Smooth muscle cell (in vitro differentiated cells): ENCODE data around the gene OR1N1. TPM values are rescaled to one million over a fixed set of nuclear protein-coding genes. Genes with fewer than 3 reads are reported as not detected.

Source experiments
- DNase-seq: peaks from one replicate; lab custom pipeline; 2025; ENCODE audit not compliant: unreplicated experiment; lab: John Stamatoyannopoulos, UW
- H2AFZ ChIP-seq: fragments of 200-600 bp; sonication (generic); 2 replicates; pipeline ENCODE4 v1.6.0; 2016; ENCODE audit warnings: antibody characterized with exemption, low read depth, mild to moderate bottlenecking
- H3F3A ChIP-seq: fragments of 200-600 bp; sonication (generic); 2 replicates; pipeline ENCODE4 v1.6.0; 2017; ENCODE audit warnings: antibody characterized with exemption, low read depth
- H3K27ac ChIP-seq: fragments of 200-600 bp; sonication (generic); 2 replicates; pipeline ENCODE4 v1.5.1; 2016; ENCODE audit warnings: low read depth, mild to moderate bottlenecking
- H3K27me3 ChIP-seq: fragments of 200-600 bp; sonication (generic); 2 replicates; pipeline ENCODE4 v1.6.1; 2016; ENCODE audit warnings: low read depth, mild to moderate bottlenecking
- H3K36me3 ChIP-seq: fragments of 200-600 bp; sonication (generic); 2 replicates; pipeline ENCODE4 v1.5.1; 2016; ENCODE audit warnings: low read depth
- H3K4me1 ChIP-seq: fragments of 200-600 bp; sonication (generic); 2 replicates; pipeline ENCODE4 v1.5.1; 2016; ENCODE audit warnings: low read depth
- H3K4me2 ChIP-seq: fragments of 200-600 bp; sonication (generic); 2 replicates; pipeline ENCODE4 v1.6.0; 2016; ENCODE audit warnings: mild to moderate bottlenecking
- H3K4me3 ChIP-seq: fragments of 200-600 bp; sonication (generic); 2 replicates; pipeline ENCODE4 v1.5.1; 2016; ENCODE audit warnings: mild to moderate bottlenecking
- H3K79me2 ChIP-seq: fragments of 200-600 bp; sonication (generic); 2 replicates; pipeline ENCODE4 v1.6.0; 2016; ENCODE audit warnings: low read depth, mild to moderate bottlenecking
- H3K9ac ChIP-seq: fragments of 200-600 bp; sonication (generic); 2 replicates; pipeline ENCODE4 v1.6.0; 2016; ENCODE audit warnings: low read depth
- H3K9me3 ChIP-seq: fragments of 200-600 bp; sonication (generic); replicated peaks from 2 replicates; pipeline ENCODE4 v1.5.1; 2016; ENCODE audit warnings: low read depth
- H4K20me1 ChIP-seq: fragments of 200-600 bp; sonication (generic); 2 replicates; pipeline ENCODE4 v1.6.0; 2016; ENCODE audit warnings: low read depth
- WGBS: methylation state at CpG from one replicate; pipeline ENCODE4 v1.1.7; 2016; ENCODE audit warnings: low lambda C conversion rate; 5-methylcytosine and 5-hydroxymethylcytosine counted together
- polyA plus RNA-seq: library from polyadenylated mRNA; unstranded; fragments of >200 nt; fragmentation: Nextera tagmentation; extraction: Ambion mirVana; gene quantifications from 2 replicates; pipeline ENCODE4 v1.2.1, GENCODE V29; 2016
- total RNA-seq: library from RNA; depleted of rRNA; stranded (reverse); fragments of >200 nt; gene quantifications from 2 replicates; pipeline ENCODE4 v1.2.3, GENCODE V29; 2014
- TF ChIP-seq, protein P1 (sequence below): fragments of 200-600 bp; sonication (generic); IDR thresholded peaks from 2 replicates; pipeline ENCODE4 v1.5.1; 2017; ENCODE audit warnings: borderline replicate concordance, mild to moderate bottlenecking, antibody characterized with exemption; ENCODE audit not compliant: insufficient read depth, poor library complexity, severe bottlenecking

Gene OR1N1
- total and polyA plus RNA-seq, 2 experiments from 2014 or later: not detected

DNA sequence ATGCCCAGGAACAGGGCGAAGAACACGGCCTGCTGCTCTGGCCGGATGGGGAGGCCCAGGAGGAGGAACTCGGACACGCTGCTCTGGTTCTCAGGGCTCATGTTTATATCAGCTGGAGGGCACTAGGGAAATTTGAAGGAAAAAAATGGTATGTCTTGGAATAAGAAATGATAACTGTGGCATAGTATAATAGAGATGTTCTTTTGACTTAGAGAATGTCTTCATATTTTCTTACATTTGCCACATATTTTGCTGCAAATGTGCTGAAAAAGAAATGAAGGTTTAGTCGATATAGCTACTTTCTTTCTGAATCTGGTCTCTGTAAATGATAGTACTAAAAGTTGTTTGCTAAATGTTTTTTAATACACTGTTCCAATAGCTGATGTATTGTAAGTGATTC is 49.3 kb downstream of the OR1N1 start, which contains the start of gene OR1J1:
Gene OR1J1 (minus strand): TSS at position 101 of the 400 bp plus-strand sequence. CDS start 0 bp downstream, at position 101.
- H3K4me3 ChIP-seq: no peak within 1 kb of the TSS
- H3K4me2 ChIP-seq: no peak within 1 kb of the TSS
- TF ChIP-seq, protein P1, sequence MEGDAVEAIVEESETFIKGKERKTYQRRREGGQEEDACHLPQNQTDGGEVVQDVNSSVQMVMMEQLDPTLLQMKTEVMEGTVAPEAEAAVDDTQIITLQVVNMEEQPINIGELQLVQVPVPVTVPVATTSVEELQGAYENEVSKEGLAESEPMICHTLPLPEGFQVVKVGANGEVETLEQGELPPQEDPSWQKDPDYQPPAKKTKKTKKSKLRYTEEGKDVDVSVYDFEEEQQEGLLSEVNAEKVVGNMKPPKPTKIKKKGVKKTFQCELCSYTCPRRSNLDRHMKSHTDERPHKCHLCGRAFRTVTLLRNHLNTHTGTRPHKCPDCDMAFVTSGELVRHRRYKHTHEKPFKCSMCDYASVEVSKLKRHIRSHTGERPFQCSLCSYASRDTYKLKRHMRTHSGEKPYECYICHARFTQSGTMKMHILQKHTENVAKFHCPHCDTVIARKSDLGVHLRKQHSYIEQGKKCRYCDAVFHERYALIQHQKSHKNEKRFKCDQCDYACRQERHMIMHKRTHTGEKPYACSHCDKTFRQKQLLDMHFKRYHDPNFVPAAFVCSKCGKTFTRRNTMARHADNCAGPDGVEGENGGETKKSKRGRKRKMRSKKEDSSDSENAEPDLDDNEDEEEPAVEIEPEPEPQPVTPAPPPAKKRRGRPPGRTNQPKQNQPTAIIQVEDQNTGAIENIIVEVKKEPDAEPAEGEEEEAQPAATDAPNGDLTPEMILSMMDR: no peak
- no peaks in the 10 kb centered on the region for H3K79me2 ChIP-seq
- no peaks in the 10 kb centered on the region for H3F3A ChIP-seq
- no peaks in the 10 kb centered on the region for H3K36me3 ChIP-seq
- no peaks in the 10 kb centered on the region for H4K20me1 ChIP-seq
- 82% methylated on average over 6 of the region's 6 CpGs for WGBS
- H3K27me3 ChIP-seq: no peaks in the 10 kb centered on the region
- no peak within 1 kb of the TSS for H2AFZ ChIP-seq
- H3K9ac ChIP-seq: no peak within 1 kb of the TSS
- no peak within 1 kb of the TSS for H3K27ac ChIP-seq
- DNase-seq: no peak
- peaks cover 4% of the 10 kb centered on the region for H3K9me3 ChIP-seq
- H3K4me1 ChIP-seq: no peaks in the 10 kb centered on the region

DNA sequence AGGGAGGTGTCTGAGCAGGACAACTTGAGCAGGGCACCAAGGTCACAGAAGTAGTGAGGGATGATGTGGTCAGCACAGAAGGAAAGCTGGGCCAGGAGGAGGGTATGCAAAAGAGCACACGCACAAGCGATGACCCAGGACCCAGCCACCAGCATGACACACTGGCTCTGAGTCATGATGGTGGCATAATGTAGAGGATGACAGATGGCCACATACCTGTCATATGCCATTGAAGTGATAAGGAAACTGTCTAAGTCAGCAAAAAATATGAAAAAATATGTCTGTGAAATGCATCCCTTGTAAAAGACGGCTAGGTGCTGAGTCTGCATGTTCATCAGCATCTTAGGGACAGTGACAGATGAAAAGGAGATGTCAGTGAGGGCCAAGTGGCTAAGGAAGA is 49.7 kb downstream of the OR1N1 start:
- Histone ChIP-seq H3F3A (no peaks in the 10 kb centered on the region), H3K4me1 (no peaks in the 10 kb centered on the region), H3K4me2 (no peak overlapping the region), H3K9ac (no peak overlapping the region), H4K20me1 (no peaks in the 10 kb centered on the region), H3K27me3 (no peaks in the 10 kb centered on the region), H3K36me3 (no peaks in the 10 kb centered on the region), H3K9me3 (peaks cover 4% of the 10 kb centered on the region), H3K79me2 (no peaks in the 10 kb centered on the region), H3K4me3 (no peak overlapping the region), H3K27ac (no peak overlapping the region), H2AFZ (no peak overlapping the region)
- WGBS: 86% methylated on average over 3 of the region's 3 CpGs
- no peak for DNase-seq
- TF ChIP-seq, protein P1: no peak

Other genes with a start within 250 kb of the OR1N1 start
- gene PTGS1, start 156.3 kb downstream of the OR1N1 start, total RNA-seq: 0.13 and 2.3 TPM in 2 replicates
- gene PTGS1, start 156.3 kb downstream of the OR1N1 start, polyA plus RNA-seq: 0.06 and 1.6 TPM in 2 replicates
- gene OR1J1, start 49.4 kb downstream of the OR1N1 start, total RNA-seq: not detected in 2 replicates
- not detected in 2 replicates for gene OR1J1, start 49.4 kb downstream of the OR1N1 start, polyA plus RNA-seq
- not detected in 2 replicates for gene OR1J2, start 16.5 kb downstream of the OR1N1 start, total RNA-seq
- gene OR1J2, start 16.5 kb downstream of the OR1N1 start, polyA plus RNA-seq: not detected in 2 replicates
- gene OR1J4, start 8.2 kb downstream of the OR1N1 start, total RNA-seq: not detected in 2 replicates
- gene OR1J4, start 8.2 kb downstream of the OR1N1 start, polyA plus RNA-seq: not detected in 2 replicates
- gene OR1N2, start 25.8 kb upstream of the OR1N1 start, total RNA-seq: not detected in 2 replicates
- gene OR1N2, start 25.8 kb upstream of the OR1N1 start, polyA plus RNA-seq: not detected in 2 replicates
- not detected in 2 replicates for gene OR1L8, start 56.1 kb upstream of the OR1N1 start, total RNA-seq
- gene OR1L8, start 56.1 kb upstream of the OR1N1 start, polyA plus RNA-seq: 0.11 TPM in 1 of 2 replicates, not detected in the other
- not detected in 2 replicates for gene OR1Q1, start 87.4 kb upstream of the OR1N1 start, total RNA-seq
- not detected in 2 replicates for gene OR1Q1, start 87.4 kb upstream of the OR1N1 start, polyA plus RNA-seq
- not detected in 2 replicates for gene OR1B1, start 130.3 kb upstream of the OR1N1 start, total RNA-seq
- not detected in 2 replicates for gene OR1B1, start 130.3 kb upstream of the OR1N1 start, polyA plus RNA-seq
- gene OR1L1, start 134.4 kb upstream of the OR1N1 start, total RNA-seq: not detected in 2 replicates
- not detected in 2 replicates for gene OR1L1, start 134.4 kb upstream of the OR1N1 start, polyA plus RNA-seq
- gene OR1L3, start 147.8 kb upstream of the OR1N1 start, total RNA-seq: not detected in 2 replicates
- gene OR1L3, start 147.8 kb upstream of the OR1N1 start, polyA plus RNA-seq: not detected in 2 replicates
- not detected in 2 replicates for gene OR1L4, start 196.7 kb upstream of the OR1N1 start, total RNA-seq
- gene OR1L4, start 196.7 kb upstream of the OR1N1 start, polyA plus RNA-seq: not detected in 2 replicates
- gene OR1L6, start 215.0 kb upstream of the OR1N1 start, total RNA-seq: not detected in 2 replicates
- gene OR1L6, start 215.0 kb upstream of the OR1N1 start, polyA plus RNA-seq: not detected in 2 replicates